Measurements from ENCODE around the gene HCFC1.

DNA sequence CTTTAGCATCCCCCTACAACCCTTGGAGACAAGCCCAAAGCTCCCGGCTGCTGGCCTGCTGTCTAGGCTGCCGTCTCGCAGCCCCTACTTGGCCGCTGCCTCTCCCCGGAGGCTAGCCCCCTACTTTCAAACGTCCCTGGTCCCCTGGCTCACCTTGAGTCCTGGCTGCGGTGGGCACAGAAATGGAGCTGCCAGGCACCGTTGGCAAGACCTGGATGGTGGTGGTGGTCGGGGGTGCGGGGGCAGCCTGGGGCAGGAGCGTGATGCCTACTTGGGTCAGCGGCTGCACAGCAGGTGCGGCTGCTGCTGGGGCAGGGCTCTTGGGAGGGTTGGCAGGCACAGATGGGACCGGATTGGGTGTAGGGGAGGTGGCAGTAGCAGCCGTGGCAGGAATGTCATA lies 12.0 kb downstream of the HCFC1 start:
- no peak for TF ChIP-seq EZH2 (IDR thresholded peaks at IDR 0.05; ENCODE audit: borderline replicate concordance, low read depth, low read length, poor library complexity, severe bottlenecking)
- TF ChIP-seq, protein P1, sequence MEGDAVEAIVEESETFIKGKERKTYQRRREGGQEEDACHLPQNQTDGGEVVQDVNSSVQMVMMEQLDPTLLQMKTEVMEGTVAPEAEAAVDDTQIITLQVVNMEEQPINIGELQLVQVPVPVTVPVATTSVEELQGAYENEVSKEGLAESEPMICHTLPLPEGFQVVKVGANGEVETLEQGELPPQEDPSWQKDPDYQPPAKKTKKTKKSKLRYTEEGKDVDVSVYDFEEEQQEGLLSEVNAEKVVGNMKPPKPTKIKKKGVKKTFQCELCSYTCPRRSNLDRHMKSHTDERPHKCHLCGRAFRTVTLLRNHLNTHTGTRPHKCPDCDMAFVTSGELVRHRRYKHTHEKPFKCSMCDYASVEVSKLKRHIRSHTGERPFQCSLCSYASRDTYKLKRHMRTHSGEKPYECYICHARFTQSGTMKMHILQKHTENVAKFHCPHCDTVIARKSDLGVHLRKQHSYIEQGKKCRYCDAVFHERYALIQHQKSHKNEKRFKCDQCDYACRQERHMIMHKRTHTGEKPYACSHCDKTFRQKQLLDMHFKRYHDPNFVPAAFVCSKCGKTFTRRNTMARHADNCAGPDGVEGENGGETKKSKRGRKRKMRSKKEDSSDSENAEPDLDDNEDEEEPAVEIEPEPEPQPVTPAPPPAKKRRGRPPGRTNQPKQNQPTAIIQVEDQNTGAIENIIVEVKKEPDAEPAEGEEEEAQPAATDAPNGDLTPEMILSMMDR (conservative IDR thresholded peaks at IDR 0.05; ENCODE audit: low read depth, low read length): no peak
